ENCODE data around the gene PPP1R17.

- TF ChIP-seq GATA3 (IDR thresholded peaks at IDR 0.05; ENCODE audit: low read depth, low read length) (no peak), GATA2 (IDR thresholded peaks at IDR 0.05; ENCODE audit: low read depth, low read length) (no peak)
These were observed 15.3 kb downstream of the PPP1R17 start for GRCh38 chr7:31702354-31702753.

All from SH-SY5Y (cell line).